DMS79 treated with DMSO at 0.1 percent for 48 hours (cell line): Measurements from ENCODE around the gene PBX4.

Source experiments
- DNase-seq: peaks from one replicate; lab custom pipeline; 2025; lab: John Stamatoyannopoulos, UW

Gene PBX4

DNA sequence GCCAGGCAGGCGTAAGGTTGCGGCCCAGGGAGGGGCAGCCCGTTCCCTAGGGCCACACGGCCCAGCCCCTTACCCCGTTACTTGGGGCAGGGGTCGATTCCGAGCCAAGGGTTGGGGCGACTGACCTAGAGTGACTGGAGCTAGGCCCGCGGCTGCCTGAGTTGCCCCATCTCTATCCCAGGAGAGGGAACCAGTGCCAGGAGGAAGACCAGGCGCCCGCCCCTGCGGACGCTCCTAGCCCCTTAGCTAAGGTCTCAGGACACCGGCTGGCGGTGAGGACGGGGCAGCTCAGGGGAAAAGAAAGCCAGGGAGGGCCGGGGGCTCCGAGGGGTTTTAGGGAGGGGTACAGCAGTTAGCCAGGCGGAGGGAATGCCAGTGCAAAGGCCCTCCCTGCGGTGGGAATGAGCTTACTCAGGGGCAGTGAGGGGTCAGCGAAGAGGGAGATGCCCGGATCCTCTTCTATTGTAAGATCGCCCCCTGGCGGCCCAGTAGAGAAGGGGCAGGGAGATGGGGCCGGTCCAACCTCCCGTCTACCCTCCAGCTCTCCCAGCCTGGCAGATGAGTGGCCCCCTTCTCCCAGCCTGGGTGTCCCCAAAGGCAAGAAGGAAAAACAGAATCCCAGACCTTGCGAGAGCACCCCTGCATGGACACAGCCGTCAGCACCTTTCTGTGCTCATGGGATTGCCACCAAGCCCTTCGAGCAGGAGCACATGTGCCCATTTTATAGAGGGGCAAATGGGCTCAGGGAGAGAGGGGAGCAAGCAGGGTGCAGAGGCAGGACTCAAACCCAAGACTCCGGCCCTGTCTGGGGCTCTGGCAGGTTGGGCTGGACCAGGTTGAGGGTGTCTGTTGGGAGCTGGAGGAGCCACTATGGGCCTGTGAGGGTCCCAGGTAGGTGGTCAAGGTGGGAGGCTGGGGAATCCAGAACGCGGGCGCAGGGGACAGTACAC, 64.1 kb downstream of the PBX4 start:
- no peak for DNase-seq

DNA sequence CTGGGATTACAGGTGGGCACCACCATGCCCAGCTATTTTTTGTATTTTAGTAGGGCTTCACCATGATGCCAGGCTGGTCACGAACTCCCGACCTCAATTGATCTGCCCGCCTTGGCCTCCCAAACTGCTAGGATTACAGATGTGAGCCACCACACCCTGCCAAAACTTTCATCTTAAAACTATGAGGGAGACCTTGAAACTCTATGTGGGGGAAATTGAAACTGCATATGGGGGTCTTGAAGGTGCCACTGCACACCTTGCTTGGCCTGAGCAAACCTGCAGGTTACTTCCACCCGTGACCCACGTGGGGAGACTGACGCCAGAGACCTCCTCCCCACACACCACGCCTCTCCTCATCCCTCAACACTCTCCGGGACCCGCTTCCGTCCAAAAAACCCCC, 64.8 kb downstream of the PBX4 start:
- no peak for DNase-seq

DNA sequence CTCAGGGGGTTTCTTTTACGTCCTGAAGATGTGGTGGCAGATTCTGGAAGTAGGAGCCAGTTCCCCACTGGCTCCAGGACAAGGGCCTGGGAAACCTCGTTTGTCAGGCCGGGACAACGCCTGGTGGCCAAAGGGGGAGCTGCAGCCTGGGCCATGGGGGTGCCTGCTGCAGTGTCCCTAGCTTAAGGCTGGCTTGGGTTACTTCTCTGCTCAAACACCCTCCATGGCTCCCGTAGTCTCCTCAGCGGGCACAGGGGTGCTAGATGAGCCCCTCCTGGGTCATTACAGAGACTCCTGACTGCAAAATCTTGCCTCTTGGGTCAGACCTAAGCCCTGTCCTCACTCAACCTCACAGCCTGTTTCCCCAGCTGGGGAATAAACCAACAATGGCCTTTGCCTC, 65.7 kb downstream of the PBX4 start:
- DNase-seq = no peak

DNA sequence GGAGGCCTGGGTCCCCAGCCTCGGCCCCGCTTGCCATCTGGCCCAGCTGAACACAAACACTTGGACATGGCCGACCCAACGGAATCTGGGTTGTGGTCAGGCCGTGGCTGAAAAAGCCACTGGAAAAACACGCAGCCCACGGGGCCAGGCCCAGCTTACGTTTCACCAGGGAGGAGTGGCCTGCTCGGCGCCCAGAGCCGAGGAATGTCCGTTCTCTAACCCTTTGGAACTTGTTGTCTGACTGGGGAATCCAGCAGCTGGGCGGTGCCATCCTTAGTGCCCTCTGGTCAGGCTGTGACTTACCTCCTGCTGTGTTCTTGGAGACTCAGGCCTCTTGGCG, 66.7 kb downstream of the PBX4 start:
- DNase-seq = no peak

DNA sequence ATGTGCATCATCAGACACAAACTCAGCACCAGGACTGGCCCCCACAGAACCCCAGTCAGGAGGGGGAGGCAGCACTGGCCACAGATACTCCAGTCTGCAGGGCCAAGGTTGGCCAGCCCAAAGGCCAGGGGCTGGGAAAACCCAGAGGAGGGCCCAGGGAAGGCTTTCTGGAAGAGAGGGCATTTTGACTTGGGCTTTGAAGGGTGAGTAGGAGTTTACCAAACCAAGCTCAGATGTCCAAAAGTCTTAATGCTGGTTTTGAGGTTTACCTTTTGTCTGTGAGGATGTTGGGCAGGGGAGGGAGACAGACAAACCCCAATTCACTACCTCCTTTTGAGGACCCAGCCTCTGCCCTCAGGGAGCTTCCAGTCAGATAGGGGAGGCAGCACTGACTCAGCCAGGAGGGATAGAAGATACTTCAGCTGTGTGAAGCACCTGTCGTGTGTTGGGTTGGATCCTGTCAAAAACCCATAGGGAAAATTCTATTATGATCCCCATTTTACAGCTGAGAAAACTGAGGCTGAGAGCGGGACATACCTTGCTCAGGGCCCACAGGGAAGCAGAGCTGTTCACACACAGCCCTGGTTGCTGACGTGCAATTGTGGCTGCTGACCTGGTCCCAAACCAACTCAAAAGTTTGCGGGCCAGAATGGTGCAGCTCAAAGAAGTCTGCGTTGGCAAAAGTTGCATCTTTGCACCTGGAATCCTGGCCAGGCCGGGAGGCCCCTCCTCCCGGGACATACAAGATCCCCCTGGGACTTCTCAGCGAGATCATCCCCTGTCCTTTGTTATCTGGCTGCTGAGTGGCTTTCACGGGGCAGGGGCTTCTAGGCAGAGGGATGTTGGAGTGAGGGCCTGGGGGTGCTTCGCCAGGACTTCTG, 67.3 kb downstream of the PBX4 start:
- no peak for DNase-seq

DNA sequence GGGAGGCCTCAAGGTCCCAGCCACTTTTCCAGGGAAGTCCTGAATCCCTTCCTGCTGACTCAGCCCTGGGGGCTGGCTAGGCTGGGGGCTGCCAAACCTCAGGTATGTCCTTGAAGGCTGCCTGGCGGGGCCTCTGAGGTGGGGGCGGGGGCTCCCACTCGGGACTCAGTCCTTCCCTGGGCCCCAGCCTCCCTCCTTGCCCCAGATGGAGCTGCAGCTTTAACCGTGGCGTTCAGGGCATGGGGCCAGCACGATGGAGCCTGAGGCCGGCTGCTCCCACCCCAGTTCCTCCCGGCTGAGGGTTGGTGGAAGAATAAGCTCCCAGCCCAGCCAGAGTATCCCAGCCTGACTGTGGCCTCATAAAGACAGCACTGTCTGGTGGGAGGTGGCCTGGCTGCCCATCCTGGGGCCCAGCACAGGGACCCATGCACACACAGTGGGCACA, 68.0 kb downstream of the PBX4 start:
- no peak for DNase-seq

DNA sequence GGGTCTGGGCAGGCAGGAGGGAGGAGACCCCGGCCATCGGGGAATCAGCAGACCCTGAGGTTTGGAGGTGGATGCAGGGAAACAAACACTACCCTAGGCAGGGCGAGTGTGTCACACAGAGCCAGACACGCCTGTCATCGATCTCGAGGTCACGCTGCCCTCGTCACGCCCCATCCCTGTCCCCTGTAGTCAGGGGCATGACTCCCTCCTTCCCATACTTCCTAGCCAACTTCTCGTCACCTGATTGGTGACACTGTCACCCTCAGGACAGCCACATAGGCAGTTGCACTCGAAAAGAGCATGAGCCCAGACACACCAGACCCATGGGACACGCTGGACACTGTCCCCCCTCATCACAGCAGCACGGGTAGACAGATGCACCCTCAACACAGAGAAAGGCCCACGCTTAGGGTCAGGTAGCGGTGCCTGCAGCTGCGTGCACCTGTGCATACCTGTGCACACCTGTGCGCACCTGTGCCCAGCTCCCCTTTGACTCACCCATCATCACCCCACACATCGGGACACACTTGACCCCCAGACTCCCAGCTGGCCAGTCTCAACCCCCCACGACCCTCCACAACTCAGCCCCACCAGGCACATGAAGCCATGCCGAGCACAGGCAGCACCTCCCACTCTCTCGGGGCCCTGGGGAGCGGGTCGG, 68.6 kb downstream of the PBX4 start:
- DNase-seq = no peak

DNA sequence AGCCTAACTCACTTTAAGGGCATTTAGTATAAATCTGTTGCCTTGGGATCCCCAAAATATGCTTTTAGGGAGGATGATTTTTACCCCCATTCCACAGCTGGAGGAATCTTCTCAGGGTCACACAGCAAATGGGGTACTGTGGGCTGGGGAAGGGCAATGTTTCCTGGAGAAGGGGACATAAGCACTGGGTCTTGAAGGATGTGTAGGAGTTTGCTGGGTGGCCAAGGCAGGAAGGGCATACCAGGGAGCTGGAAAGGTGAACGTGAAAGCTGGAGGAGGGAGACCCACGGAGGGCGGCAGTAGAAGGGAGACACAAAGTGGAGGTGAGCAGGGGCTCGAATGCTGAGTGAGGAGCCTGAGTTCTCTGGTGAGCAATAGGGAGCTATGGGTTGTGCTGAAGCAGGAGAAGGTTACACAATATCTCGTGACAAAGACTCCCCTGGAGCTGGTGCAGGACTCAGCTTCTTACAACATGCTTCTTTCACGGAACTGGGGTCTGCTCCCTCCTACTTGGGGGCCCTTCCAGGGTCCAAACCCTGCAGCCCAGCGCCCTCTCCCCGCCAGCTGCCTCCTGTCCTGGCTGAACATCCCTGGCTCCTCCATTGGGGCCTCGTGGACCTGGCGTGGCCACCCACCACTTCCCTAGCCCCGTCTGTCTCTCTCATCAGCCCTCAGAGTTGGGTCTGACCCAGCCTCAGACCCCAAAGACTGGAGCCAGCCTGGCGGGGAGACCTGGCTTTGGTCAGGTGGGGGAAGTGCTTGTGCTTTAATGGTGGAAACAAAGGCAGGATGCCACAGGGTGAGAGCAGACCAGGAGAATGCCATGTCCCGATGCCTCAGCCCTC, 69.3 kb downstream of the PBX4 start:
- DNase-seq = no peak

DNA sequence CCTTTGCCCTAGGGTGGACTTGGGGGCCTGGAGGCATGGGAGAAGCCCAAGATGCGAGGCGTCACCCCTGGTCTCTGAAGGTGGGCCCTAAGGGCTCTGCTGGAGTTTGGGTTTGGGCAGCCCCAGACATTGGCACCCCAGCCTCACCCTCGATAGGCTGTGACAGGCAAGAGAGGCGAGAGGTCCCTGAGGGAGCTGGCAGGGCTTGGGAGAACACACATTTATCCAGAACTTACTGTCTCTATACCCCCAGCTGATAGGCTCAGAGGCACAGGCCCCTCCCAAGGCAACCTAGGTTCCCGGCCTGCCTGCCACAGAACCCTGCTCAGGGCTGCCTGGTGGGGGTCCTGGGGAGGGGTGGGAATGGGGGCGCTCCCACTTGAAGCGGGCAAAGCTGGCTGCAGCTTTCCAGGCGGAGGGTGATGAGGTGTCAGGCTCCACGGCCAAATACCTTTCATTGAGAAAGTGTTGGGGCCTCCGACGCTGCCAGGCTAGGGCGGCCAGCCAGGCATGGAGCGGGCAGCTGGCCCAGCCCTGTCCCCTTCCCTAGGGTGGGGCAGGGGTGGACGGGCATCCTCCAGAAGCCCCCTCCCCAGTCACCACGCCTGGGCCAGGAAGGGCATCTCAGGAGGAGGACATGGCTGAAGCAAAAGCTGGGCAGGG, 70.7 kb downstream of the PBX4 start:
- no peak for DNase-seq

DNA sequence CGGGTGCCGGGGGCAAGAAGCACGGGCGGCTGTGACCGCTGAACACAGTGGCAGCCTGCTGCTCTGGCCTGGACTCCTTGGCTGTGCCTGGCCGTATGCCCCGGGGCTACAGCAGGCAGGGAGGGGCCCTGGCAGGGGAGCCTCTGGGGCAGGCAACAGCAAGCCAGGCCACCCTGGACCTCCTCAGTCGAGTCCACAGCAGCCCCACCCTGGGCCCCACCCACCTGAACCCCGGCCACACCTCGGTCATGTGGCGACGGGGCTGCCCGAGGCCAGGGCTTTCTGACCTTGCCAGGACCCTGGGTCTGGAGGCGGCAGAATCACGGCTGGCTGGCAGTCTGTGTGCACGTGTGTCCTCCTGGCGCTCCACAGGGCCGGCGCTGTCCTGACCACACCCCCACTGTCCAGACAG, 71.7 kb downstream of the PBX4 start:
- no peak for DNase-seq

DNA sequence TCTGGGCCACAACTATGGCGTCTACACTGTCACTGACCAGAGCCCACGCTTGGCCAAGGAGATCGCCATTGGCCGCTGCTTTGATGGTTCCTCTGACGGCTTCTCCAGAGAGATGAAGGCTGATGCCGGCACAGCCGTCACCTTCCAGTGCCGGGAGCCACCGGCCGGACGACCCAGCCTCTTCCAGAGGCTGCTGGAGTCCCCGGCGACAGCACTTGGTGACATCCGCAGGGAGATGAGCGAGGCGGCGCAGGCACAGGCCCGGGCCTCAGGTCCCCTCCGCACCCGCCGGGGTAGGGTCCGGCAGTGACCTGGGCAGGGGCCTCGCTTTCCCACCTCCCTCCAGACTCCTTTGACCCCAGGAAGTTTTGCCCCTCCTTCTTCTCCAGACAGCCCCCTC, 72.8 kb downstream of the PBX4 start:
- no peak for DNase-seq

DNA sequence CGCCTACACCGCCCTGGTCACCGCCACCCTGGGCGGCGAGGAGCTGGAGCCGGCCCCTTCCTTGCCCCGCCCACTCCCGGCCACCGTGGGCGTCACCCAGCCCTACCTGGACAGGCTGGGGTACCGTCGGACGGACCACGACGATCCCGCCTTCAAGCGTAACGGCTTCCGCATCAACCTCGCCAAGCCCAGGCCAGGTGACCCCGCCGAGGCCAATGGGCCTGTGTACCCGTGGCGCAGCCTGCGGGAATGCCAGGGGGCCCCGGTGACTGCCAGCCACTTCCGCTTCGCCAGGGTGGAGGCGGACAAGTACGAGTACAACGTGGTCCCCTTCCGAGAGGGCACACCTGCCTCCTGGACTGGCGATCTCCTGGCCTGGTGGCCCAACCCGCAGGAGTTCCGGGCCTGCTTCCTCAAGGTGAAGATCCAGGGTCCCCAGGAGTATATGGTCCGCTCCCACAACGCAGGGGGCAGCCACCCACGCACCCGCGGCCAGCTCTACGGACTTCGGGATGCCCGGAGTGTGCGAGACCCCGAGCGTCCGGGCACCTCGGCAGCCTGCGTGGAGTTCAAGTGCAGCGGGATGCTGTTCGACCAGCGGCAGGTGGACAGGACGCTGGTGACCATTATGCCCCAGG, 73.4 kb downstream of the PBX4 start:
- DNase-seq = no peak

DNA sequence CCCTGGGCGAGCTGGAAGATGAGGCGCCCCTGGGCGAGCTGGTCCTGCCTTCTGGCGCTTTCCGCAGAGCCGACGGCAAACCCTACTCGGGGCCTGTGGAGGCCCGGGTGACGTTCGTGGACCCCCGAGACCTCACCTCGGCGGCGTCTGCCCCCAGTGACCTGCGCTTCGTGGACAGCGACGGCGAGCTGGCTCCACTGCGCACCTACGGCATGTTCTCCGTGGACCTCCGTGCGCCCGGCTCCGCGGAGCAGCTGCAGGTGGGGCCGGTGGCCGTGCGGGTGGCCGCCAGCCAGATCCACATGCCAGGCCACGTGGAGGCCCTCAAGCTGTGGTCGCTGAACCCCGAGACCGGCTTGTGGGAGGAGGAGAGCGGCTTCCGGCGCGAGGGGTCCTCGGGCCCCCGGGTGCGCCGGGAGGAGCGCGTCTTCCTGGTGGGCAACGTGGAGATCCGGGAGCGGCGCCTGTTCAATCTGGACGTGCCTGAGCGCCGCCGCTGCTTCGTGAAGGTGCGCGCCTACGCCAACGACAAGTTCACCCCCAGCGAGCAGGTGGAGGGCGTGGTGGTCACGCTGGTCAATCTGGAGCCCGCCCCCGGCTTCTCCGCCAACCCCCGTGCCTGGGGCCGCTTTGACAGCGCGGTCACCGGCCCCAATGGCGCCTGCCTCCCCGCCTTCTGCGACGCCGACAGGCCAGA, 74.1 kb downstream of the PBX4 start:
- DNase-seq = no peak

DNA sequence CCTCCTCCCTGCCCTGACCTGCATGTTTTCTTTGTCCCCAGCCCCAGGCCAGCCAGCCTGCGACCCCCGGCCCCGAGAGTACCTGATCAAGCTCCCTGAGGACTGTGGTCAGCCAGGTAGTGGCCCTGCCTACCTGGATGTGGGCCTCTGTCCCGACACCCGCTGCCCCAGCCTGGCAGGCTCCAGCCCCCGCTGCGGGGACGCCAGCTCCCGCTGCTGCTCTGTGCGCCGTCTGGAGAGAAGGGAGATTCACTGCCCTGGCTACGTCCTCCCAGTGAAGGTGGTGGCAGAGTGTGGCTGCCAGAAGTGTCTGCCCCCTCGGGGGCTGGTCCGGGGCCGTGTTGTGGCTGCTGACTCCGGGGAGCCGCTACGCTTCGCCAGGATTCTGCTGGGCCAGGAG, 74.8 kb downstream of the PBX4 start:
- DNase-seq = no peak

DNA sequence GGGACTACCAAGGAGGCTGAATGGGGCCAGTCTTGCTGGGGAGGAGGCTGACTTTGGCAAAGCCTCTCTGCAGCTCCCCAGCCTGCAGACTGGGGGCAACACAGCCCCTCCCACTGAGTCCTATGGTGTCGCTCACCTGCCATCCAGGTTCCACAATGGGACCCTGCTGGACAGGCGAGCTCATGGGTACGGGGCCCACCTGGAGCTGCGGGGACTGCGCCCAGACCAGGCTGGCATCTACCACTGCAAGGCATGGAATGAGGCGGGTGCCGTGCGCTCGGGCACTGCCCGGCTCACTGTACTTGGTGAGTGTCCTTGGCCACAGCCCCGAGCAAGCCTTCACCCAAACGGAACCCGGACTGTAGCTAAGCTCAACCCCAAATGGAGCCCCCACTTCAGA, 75.4 kb downstream of the PBX4 start:
- DNase-seq = no peak

DNA sequence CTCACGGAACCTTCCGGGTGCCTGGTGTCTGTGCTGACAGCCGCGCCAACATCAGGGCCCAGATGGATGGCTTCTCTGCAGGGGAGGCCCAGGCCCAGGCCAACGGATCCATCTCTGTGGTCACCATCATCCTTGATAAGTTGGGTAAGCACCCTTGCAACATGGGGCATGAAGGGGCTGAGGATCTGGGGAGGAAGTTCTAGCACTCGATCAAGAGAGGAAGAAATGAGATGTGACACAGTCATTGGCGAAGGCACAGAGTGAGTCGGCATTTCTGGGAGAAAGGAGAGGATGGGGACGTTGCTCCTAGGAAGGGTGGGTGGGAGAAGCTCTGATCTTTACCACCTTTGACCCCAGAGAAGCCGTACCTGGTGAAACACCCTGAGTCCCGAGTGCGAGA, 76.0 kb downstream of the PBX4 start:
- DNase-seq = no peak

DNA sequence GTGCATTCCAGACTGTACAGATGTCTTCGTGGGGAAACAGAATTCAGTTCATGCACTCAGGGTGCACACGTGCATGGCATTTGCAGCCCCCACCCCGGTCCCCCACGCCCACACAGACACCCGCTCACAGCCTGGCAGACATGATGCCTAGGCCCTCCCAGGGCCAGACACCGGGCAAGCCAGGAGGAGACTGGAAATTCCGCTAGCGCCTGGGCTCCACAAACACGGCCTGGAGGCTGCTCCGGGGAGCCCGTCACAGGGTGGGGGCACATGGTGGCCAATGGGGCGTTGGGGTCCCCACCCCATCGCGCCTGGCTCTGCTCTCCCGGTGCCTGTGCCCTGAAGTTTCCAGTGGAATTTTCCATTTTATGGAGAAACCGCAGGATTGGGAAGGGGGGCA, 76.9 kb downstream of the PBX4 start:
- DNase-seq = no peak

DNA sequence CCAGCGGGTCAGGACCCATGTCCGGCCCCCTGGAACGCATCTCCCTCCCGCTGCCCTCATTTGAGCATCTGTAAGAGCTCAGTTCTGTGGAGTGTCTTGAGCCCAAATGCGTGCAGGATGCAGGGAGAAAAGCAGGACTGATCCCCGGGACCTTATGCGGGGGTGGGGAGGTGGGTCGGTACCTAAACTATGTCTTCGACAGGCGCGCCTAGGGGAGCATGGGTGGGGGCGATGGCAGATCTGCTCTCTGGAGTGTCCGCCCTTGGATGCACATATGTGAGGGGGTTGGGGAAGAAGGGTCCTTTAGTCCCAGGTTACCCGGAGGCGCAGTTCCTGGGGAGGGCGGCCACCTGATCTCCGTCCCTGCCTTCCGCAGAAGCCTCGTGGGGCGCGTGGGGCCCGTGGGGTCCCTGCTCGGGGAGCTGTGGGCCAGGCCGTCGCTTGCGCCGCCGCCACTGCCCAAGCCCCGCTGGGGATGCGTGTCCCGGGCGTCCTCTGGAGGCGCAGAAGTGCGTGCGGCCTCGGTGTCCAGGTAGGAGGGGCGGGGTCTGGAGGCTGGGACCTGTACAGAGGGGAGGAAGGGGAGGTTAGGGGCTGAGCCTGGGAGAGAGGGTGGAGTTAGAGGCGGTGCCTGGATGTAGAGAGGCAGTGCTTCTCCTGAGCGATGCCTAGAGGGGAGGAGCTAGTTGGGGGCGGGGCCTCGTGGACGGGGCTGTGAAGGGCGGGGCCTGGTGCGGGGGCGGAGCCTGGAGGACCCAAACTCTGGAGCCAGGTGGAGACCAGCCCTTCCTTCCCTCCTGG, 77.6 kb downstream of the PBX4 start:
- no peak for DNase-seq

DNA sequence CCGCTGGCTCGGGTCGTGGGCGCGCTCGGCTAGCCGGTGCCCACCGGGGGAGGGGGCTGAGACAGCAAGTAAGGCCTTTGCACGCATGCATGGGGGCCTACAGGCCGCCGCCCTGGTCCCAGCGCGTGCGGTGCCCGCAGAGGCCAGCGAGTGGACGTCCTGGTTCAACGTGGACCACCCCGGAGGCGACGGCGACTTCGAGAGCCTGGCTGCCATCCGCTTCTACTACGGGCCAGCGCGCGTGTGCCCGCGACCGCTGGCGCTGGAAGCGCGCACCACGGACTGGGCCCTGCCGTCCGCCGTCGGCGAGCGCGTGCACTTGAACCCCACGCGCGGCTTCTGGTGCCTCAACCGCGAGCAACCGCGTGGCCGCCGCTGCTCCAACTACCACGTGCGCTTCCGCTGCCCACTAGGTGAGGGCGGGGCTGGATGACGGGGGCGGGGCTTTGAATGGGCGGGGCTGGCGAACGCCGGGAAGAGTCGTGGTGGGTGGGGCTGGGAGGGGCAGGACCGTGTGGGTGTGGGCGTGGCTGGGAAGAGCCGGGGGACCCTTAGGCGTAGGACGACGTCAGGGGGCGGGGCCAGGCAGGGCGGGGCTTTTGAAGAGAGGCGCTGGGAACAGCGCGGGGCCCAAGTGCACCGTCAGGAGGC, 78.3 kb downstream of the PBX4 start:
- DNase-seq = no peak
